ENCODE data around the gene PDE5A. TPM values are rescaled to one million over a fixed set of nuclear protein-coding genes. Genes with fewer than 3 reads are reported as not detected.

PDE5A gene
- total and polyA plus RNA-seq, 8 donors = 4.5 to 115 (median 15.2) TPM

DNA sequence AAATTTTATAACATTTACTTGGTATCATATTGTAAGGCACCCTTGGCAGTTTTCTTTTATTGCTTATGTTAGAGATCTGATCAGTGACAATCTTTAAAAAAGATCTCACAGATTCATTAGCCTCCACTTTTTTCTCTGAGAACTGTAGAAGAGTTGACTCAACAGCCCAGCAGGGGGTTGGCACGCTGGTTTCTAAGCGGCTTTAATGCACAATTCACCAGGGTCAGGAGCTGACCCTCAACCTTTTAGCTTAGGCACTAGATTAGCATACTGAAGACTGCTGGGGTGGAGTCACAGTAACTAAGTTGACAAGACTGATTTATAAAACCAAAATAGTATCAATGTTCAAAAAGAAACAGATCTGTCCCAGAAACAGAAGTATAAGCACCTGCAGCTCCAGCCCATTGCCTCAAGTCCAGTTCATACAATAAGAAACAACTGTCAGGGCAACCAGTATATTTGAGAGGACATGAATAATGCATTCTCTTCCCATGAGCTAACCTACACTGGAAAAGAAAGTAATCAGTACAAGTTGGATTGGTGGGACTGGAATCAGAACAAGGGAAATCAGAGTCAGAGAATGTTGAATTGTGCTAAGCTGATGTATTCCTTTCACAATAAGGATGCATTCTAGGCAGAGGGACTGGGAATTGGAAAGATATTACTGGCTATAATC is 77.6 kb downstream of the PDE5A start:
- WGBS, 5 donors = 85 to 94% (median 89%) methylated on average over 2 of the region's 2 CpGs
- TF ChIP-seq POLR2AphosphoS5 (IDR thresholded peaks at IDR 0.05) = no peak
- TF ChIP-seq, protein P1, sequence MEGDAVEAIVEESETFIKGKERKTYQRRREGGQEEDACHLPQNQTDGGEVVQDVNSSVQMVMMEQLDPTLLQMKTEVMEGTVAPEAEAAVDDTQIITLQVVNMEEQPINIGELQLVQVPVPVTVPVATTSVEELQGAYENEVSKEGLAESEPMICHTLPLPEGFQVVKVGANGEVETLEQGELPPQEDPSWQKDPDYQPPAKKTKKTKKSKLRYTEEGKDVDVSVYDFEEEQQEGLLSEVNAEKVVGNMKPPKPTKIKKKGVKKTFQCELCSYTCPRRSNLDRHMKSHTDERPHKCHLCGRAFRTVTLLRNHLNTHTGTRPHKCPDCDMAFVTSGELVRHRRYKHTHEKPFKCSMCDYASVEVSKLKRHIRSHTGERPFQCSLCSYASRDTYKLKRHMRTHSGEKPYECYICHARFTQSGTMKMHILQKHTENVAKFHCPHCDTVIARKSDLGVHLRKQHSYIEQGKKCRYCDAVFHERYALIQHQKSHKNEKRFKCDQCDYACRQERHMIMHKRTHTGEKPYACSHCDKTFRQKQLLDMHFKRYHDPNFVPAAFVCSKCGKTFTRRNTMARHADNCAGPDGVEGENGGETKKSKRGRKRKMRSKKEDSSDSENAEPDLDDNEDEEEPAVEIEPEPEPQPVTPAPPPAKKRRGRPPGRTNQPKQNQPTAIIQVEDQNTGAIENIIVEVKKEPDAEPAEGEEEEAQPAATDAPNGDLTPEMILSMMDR (IDR thresholded peaks at IDR 0.05) = no peak
- TF ChIP-seq POLR2A (IDR thresholded peaks at IDR 0.05) = no peak
- TF ChIP-seq EP300 (IDR thresholded peaks at IDR 0.05) = no peak
- Histone ChIP-seq H3K27me3 (no peaks in the 10 kb centered on the region), H3K4me3 (no peak overlapping the region), H3K27ac (no peak overlapping the region), H3K9me3 (no peaks in the 10 kb centered on the region), H3K4me1 (no peaks in the 10 kb centered on the region), H3K36me3 (peaks cover 0 to 10% (median 5%) of the 10 kb centered on the region in 4 donors)
- no peak for DNase-seq
- intact Hi-C loops (cut with DNase I; ENCODE audit: low total_unique reads) = loop anchor here (10.0 kb wide), 1 partner anchor 494 kb away; no protein-coding TSS in a partner anchor

DNA sequence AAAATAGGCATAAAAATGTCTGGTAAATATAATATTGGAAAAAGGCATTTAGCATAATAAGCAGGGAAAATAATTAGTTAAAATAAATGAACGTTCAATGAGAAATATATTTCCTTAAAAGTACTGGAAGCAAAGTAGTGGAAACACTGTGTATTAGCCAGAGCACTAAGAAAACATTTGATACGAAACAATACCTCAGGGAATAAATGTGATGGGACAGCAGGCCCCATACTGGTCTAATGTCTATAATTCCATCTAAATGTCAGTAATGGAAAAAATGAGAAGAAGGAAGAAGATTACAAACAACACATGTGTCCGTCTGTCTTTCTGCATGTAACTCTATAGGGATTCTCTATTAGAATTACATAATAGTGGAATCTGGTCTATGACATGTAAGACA is 79.0 kb downstream of the PDE5A start:
- Histone ChIP-seq H3K27ac (no peak overlapping the region), H3K4me1 (no peaks in the 10 kb centered on the region), H3K27me3 (no peaks in the 10 kb centered on the region), H3K4me3 (no peak overlapping the region), H3K9me3 (no peaks in the 10 kb centered on the region), H3K36me3 (peaks cover 0 to 10% (median 4%) of the 10 kb centered on the region in 4 donors)
- DNase-seq = no peak
- WGBS, 5 donors = 79 to 91% (median 84%) methylated on average over 3 of the region's 3 CpGs
- TF ChIP-seq, protein P1 (IDR thresholded peaks at IDR 0.05) = no peak
- TF ChIP-seq EP300 (IDR thresholded peaks at IDR 0.05) (no peak), POLR2A (IDR thresholded peaks at IDR 0.05) (no peak), POLR2AphosphoS5 (IDR thresholded peaks at IDR 0.05) (no peak)
- intact Hi-C loops (cut with DNase I; ENCODE audit: low total_unique reads) = loop anchor here (10.0 kb wide), 1 partner anchor 495 kb away; no protein-coding TSS in a partner anchor

DNA sequence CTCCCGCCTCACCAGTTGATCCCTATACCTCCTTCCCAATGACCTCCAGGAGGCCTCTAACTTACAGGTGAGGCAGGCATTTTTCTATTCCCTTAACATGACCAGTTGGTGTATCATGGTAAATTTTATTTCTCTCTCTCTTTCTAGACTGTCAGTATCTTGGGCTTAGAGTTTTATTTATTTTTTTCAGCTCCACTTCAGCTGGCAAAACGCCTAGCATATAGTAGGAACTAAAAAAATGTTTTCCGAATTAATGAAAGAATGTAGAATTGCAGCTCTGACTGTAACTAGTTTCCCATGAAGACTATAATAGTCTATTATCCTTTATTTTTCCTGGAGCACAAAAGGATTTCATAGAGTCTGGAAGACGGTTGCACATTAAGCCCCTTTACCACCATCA is 84.8 kb downstream of the PDE5A start:
- H3K36me3 ChIP-seq = peaks cover 0 to 11% (median 0%) of the 10 kb centered on the region in 4 donors
- intact Hi-C loops (cut with DNase I; ENCODE audit: low total_unique reads) = no loop called here
- H3K4me3 ChIP-seq = no peak overlapping the region
- 64 to 84% (median 75%) methylated on average over 4 of the region's 4 CpGs for WGBS, 5 donors
- no peaks in the 10 kb centered on the region for H3K4me1 ChIP-seq
- DNase-seq = peak in 1 of 2 donors; percentile 23
- TF ChIP-seq, protein P1 (IDR thresholded peaks at IDR 0.05) = no peak
- TF ChIP-seq POLR2A (IDR thresholded peaks at IDR 0.05) = no peak
- no peak for TF ChIP-seq POLR2AphosphoS5 (IDR thresholded peaks at IDR 0.05)
- TF ChIP-seq EP300 (IDR thresholded peaks at IDR 0.05) = no peak
- H3K27ac ChIP-seq = peak overlapping the region in 3 of 5 donors; percentile 7 to 25 (median 21)
- H3K9me3 ChIP-seq = no peaks in the 10 kb centered on the region
- H3K27me3 ChIP-seq = no peaks in the 10 kb centered on the region

DNA sequence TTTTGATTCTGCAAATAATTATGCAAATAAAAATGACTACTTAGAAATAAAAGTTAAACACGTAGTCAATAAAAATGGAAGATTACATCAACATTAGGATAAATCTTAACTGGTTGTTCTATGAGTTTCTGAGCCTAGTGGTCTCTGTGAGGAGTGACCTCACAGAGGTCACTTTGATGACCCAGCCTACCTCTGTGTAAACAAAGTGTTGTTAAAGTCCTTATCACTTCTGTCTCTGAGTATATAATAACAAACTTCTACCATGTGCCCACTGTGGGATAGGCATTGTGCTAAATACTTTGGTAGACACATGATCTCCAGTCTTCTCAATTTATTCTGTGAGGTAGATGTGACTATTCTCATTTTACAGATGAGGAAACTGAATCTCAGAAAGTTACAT is 85.4 kb downstream of the PDE5A start:
- Histone ChIP-seq H3K36me3 (peaks cover 0 to 11% (median 0%) of the 10 kb centered on the region in 4 donors), H3K27ac (peak overlapping the region in 3 of 5 donors; percentile 7 to 25 (median 21)), H3K4me1 (no peaks in the 10 kb centered on the region), H3K27me3 (no peaks in the 10 kb centered on the region), H3K4me3 (no peak overlapping the region), H3K9me3 (no peaks in the 10 kb centered on the region)
- no peak for DNase-seq
- intact Hi-C loops (cut with DNase I; ENCODE audit: low total_unique reads) = no loop called here
- TF ChIP-seq POLR2A (IDR thresholded peaks at IDR 0.05) (no peak), POLR2AphosphoS5 (IDR thresholded peaks at IDR 0.05) (no peak), EP300 (IDR thresholded peaks at IDR 0.05) (no peak)
- TF ChIP-seq, protein P1 (IDR thresholded peaks at IDR 0.05) = no peak
- WGBS, 5 donors = 79 to 90% (median 88%) methylated on average over 1 of the region's 1 CpG
